Ovary (tissue), 9 donors: ENCODE measurements around the gene CLIC1. TPM values are rescaled to one million over a fixed set of nuclear protein-coding genes. Genes with fewer than 3 reads are reported as not detected.

ENCODE experiments used
- DNase-seq, 5 donors: peaks; one replicate each; pipeline ENCODE4 v3.0.0-alpha.2; 2019 to 2020
- H3K27ac ChIP-seq, 2 donors: fragments of 200-600 bp; one replicate each; pipeline versions ENCODE4 v1.5.1 to v1.8.0; 2019 to 2022
- H3K27me3 ChIP-seq: fragments of 200-600 bp; one replicate; pipeline ENCODE4 v1.8.0; 2022
- H3K36me3 ChIP-seq: fragments of 200-600 bp; sonication (generic); one replicate; pipeline ENCODE4 v1.5.1; 2019
- H3K4me1 ChIP-seq: one replicate; pipeline ENCODE4 v1.8.1; 2013; ENCODE audit warnings: mild to moderate bottlenecking, moderate library complexity; ENCODE audit not compliant: insufficient read depth
- H3K4me3 ChIP-seq: fragments of 200-600 bp; sonication (generic); one replicate; pipeline ENCODE4 v1.5.1; 2017
- H3K9me3 ChIP-seq, 2 donors: fragments of 200-600 bp in 1 of 2; sonication (generic) in 1 of 2; one replicate each; pipeline versions ENCODE4 v1.5.1 to v1.8.1; 2013 to 2019; ENCODE audit warnings: mild to moderate bottlenecking in 1 of 2, moderate library complexity in 1 of 2
- CTCF ChIP-seq, 3 donors: fragments of 450-650 bp in 2 of 3; fragments of 200-600 bp in 1 of 3; IDR thresholded peaks; one replicate each; pipeline versions ENCODE4 v1.5.1 to v1.8.0; 2016 to 2022; ENCODE audit warnings: antibody characterized with exemption in 3 of 3, mild to moderate bottlenecking in 1 of 3
- EP300 ChIP-seq: sonication (generic); formaldehyde crosslinking; IDR thresholded peaks from one replicate; pipeline ENCODE4 v1.6.1; 2017; ENCODE audit warnings: antibody characterized with exemption
- POLR2A ChIP-seq: fragments of 450-650 bp; IDR thresholded peaks from one replicate; pipeline ENCODE4 v1.6.1; 2017; ENCODE audit warnings: antibody characterized with exemption, mild to moderate bottlenecking, moderate library complexity
- WGBS, 3 donors: extraction: QIAGEN DNeasy Blood & Tissue Kit in 1 of 3; methylation state at CpG; one replicate each; pipeline versions ENCODE4 v1.1.5 to v1.1.7; 2013 to 2017; 5-methylcytosine and 5-hydroxymethylcytosine counted together
- intact Hi-C, 4 donors: fragments of 100-400 bp; cut with DNase I; formaldehyde crosslinking; loops; one replicate each; pipeline versions ENCODE4 v1.11.0 to v1.15.1; 2022 to 2023
- polyA plus RNA-seq, 2 donors: library from polyadenylated mRNA; stranded (reverse); fragments of 200-250 nt in 1 of 2; fragments of 350-450 nt in 1 of 2; fragmentation: Illumina TruSeq in 1 of 2; extraction: RNeasy Lipid Tissue Mini Kit (QIAGEN cat#74804) in 1 of 2; gene quantifications; one replicate each; pipeline ENCODE4 v1.2.3, GENCODE V29; 2013 to 2014
- total RNA-seq, 7 donors: library from RNA; depleted of rRNA in 2 of 7; stranded (reverse); fragments of >200 nt in 2 of 7; fragmentation: NEBNext Ultra II Directional in 3 of 7; extraction: Animal tissue kit (Norgen Biotek cat#: 25700) in 3 of 7; gene quantifications; one replicate each; pipeline versions ENCODE4 v1.1.0 to v1.2.4, GENCODE V29; 2016 to 2023
- donor health status: DM: no; HTN: no; CAD: no; lungs with moderate emphysema.
- donor health status: DM: no; HTN: no; CAD: no.
- donor health status: Bipolar disorder and iron deficiency.
- donor health status: DM: yes; HTN: yes; CAD: no.
- donor health status: DM: no; HTN: no; CAD: no.
- donor health status: DM: yes; HTN: yes; CAD: no.

Gene CLIC1
- total and polyA plus RNA-seq, 9 donors: 128 to 473 (median 185) TPM

GRCh38 chr6:31765910-31766794, 29.8 kb upstream of the CLIC1 start:
- Histone ChIP-seq H3K27ac (no peak overlapping the region), H3K36me3 (no peaks in the 10 kb centered on the region), H3K9me3 (no peaks in the 10 kb centered on the region), H3K27me3 (no peaks in the 10 kb centered on the region), H3K4me1 (peaks cover 3% of the 10 kb centered on the region), H3K4me3 (no peak overlapping the region)
- TF ChIP-seq CTCF (IDR thresholded peaks at IDR 0.05) (no peak), POLR2A (no peak), EP300 (no peak)
- intact Hi-C loops: no loop called here
- 29 to 41% (median 30%) methylated on average over 41 to 42 of the region's 42 CpGs for WGBS, 3 donors
- no peak for DNase-seq

- H3K27ac ChIP-seq: no peak overlapping the region
- intact Hi-C loops: no loop called here
- TF ChIP-seq CTCF (IDR thresholded peaks at IDR 0.05): no peak
- no peak for TF ChIP-seq EP300
- no peak for TF ChIP-seq POLR2A
- WGBS, 3 donors: 86 to 91% (median 88%) methylated on average over 9 of the region's 9 CpGs
- H3K9me3 ChIP-seq: no peaks in the 10 kb centered on the region
- no peak for DNase-seq
- H3K36me3 ChIP-seq: no peaks in the 10 kb centered on the region
- H3K4me3 ChIP-seq: no peak overlapping the region
- H3K4me1 ChIP-seq: peaks cover 3% of the 10 kb centered on the region
- no peaks in the 10 kb centered on the region for H3K27me3 ChIP-seq
These were observed 29.2 kb upstream of the CLIC1 start for GRCh38 chr6:31765559-31765909.

- Histone ChIP-seq H3K9me3 (no peaks in the 10 kb centered on the region), H3K27ac (no peak overlapping the region), H3K27me3 (no peaks in the 10 kb centered on the region), H3K4me3 (no peak overlapping the region), H3K4me1 (peaks cover 3% of the 10 kb centered on the region), H3K36me3 (no peaks in the 10 kb centered on the region)
- intact Hi-C loops: no loop called here
- WGBS, 3 donors: 57 to 71% (median 68%) methylated on average over 4 of the region's 4 CpGs
- no peak for DNase-seq
- no peak for TF ChIP-seq EP300
- TF ChIP-seq POLR2A: no peak
- no peak for TF ChIP-seq CTCF (IDR thresholded peaks at IDR 0.05)
These were observed 27.9 kb upstream of the CLIC1 start for GRCh38 chr6:31764198-31764597.

- TF ChIP-seq POLR2A (no peak), EP300 (no peak), CTCF (IDR thresholded peaks at IDR 0.05) (no peak)
- Histone ChIP-seq H3K4me1 (peaks cover 3% of the 10 kb centered on the region), H3K27me3 (no peaks in the 10 kb centered on the region), H3K36me3 (no peaks in the 10 kb centered on the region), H3K27ac (no peak overlapping the region), H3K4me3 (no peak overlapping the region), H3K9me3 (no peaks in the 10 kb centered on the region)
- no peak for DNase-seq
- WGBS, 3 donors: 3 to 14% (median 13%) methylated on average over 1 of the region's 1 CpG
- intact Hi-C loops: no loop called here
These were observed 27.2 kb upstream of the CLIC1 start for GRCh38 chr6:31763619-31763940.
